ENCODE data around the gene ARMS2. TPM values are rescaled to one million over a fixed set of nuclear protein-coding genes. Genes with fewer than 3 reads are reported as not detected.

ARMS2 gene
- polyA plus RNA-seq, 3 donors: not detected

DNA sequence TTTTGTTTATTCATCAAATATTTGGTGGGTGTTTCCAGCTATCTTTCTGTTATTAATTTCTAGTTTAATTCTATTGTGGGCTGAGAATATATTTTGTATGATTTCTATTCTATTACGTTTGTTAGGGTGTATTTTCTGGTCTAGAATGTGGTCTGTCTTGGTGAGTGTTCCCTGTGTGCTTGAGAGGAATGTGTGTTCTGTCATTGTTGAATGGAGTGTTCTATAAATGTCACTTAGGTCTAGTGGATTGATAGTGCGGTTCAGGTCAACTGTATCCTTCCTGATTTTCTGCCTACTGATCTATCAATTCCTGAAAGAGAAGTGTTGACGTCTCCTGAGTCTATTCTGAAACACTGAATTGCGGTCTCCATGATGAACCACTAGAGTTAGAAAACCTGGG lies 15.4 kb downstream of the ARMS2 start:
- Mint-ChIP-seq H3K9me3 (no peaks in the 10 kb centered on the region), H3K4me3 (peak overlapping the region in 1 of 2 donors; percentile 46), H3K27ac (peak overlapping the region in 6 of 7 donors; percentile 41 to 91 (median 74)), H3K27me3 (ENCODE audit: low read depth in 3 of 3) (peaks cover 36 to 44% (median 38%) of the 10 kb centered on the region in 3 donors), H3K4me1 (peaks cover 74% of the 10 kb centered on the region), H3K36me3 (peaks cover 3 to 13% of the 10 kb centered on the region in 2 donors)
- Histone ChIP-seq H2AFZ (ENCODE audit: insufficient read depth, low read depth, low read length, poor library complexity, severe bottlenecking) (no peak overlapping the region), H3K4me3 (replicated peaks in 1 of 3; ENCODE audit: low read depth in 2 of 3, low read length in 3 of 3) (peak overlapping the region in 1 of 3 experiments; percentile 25), H3K4me1 (ENCODE audit: control insufficient read depth in 1 of 2, insufficient read depth in 2 of 2, low read length in 2 of 2) (peaks cover 53 to 67% of the 10 kb centered on the region in 2 donors), H3K79me2 (ENCODE audit: insufficient read depth, low read length) (no peaks in the 10 kb centered on the region), H4K20me1 (ENCODE audit: insufficient read depth, low read length) (no peaks in the 10 kb centered on the region), H3K27ac (ENCODE audit: low read depth in 1 of 2, low read length in 2 of 2) (peak overlapping the region in 1 of 2 donors; percentile 69), H3K9me3 (replicated peaks in 1 of 2; ENCODE audit: control insufficient read depth in 1 of 2, insufficient read depth in 1 of 2, low read length in 2 of 2) (no peaks in the 10 kb centered on the region), H3K4me2 (replicated peaks; ENCODE audit: extremely low read depth, low read length, poor library complexity, severe bottlenecking) (no peak overlapping the region), H3K9ac (ENCODE audit: insufficient read depth, low read length, poor library complexity, severe bottlenecking) (no peak overlapping the region), H3K27me3 (ENCODE audit: control insufficient read depth in 2 of 2, insufficient read depth in 2 of 2, low read length in 2 of 2) (peaks cover 7 to 27% of the 10 kb centered on the region in 2 donors), H3K36me3 (replicated peaks in 1 of 2; ENCODE audit: control insufficient read depth in 1 of 2, insufficient read depth in 2 of 2, low read length in 2 of 2) (no peaks in the 10 kb centered on the region)
- intact Hi-C loops (cut with micrococcal nuclease): loop anchor here in 1 of 2 donors (2.0 kb wide), 1 partner anchor 95 kb away; the partner anchor contains the start of gene PLEKHA1
- no peak for DNase-seq
- TF ChIP-seq, protein P1, sequence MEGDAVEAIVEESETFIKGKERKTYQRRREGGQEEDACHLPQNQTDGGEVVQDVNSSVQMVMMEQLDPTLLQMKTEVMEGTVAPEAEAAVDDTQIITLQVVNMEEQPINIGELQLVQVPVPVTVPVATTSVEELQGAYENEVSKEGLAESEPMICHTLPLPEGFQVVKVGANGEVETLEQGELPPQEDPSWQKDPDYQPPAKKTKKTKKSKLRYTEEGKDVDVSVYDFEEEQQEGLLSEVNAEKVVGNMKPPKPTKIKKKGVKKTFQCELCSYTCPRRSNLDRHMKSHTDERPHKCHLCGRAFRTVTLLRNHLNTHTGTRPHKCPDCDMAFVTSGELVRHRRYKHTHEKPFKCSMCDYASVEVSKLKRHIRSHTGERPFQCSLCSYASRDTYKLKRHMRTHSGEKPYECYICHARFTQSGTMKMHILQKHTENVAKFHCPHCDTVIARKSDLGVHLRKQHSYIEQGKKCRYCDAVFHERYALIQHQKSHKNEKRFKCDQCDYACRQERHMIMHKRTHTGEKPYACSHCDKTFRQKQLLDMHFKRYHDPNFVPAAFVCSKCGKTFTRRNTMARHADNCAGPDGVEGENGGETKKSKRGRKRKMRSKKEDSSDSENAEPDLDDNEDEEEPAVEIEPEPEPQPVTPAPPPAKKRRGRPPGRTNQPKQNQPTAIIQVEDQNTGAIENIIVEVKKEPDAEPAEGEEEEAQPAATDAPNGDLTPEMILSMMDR (IDR thresholded peaks at IDR 0.05): no peak
- WGBS (ENCODE audit: insufficient coverage): 64% methylated on average over 2 of the region's 4 CpGs

DNA sequence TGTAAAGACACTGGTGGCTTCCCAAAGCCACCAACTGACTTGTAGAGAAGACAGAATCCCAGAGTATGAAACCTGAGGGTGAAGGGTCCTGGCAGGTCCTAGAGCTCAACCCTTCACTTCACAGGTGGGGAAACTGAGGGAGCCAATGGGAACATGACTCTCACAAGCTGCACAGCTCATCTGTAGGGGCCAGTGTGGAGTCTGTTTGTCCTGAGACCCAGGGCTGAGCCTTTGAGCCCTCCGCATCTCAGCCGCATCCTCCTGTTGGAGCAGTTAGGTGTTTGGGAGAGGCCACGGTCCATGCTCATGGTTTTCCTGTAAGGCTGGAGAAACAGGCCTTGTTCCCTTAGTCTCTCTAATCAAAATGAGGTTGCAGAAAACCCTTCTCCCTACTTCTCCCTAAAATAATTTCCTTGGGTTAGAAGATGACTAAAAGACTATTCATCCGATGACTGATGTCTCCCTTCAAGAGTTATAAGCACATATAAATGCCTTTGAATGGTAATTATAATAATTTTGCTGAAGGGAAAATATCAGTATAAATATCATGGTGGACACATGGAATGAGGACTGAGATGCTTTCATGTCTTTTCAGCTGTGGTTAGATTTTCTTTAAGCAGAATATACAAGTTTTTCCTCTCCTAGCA lies 17.2 kb downstream of the ARMS2 start:
- H3K4me3 Mint-ChIP-seq: peak overlapping the region in 1 of 2 donors; percentile 47
- no peaks in the 10 kb centered on the region for H3K79me2 ChIP-seq (ENCODE audit: insufficient read depth, low read length)
- H3K27ac Mint-ChIP-seq: no peak overlapping the region
- peaks cover 3 to 10% of the 10 kb centered on the region in 2 donors for H3K36me3 Mint-ChIP-seq
- WGBS (ENCODE audit: insufficient coverage): no CpG with 5 or more reads among the region's 4 CpGs
- H3K9me3 Mint-ChIP-seq: no peaks in the 10 kb centered on the region
- H3K4me2 ChIP-seq (replicated peaks; ENCODE audit: extremely low read depth, low read length, poor library complexity, severe bottlenecking): no peak overlapping the region
- peaks cover 3 to 26% of the 10 kb centered on the region in 2 donors for H3K27me3 ChIP-seq (ENCODE audit: control insufficient read depth in 2 of 2, insufficient read depth in 2 of 2, low read length in 2 of 2)
- peaks cover 46 to 54% of the 10 kb centered on the region in 2 donors for H3K4me1 ChIP-seq (ENCODE audit: control insufficient read depth in 1 of 2, insufficient read depth in 2 of 2, low read length in 2 of 2)
- no peak for DNase-seq
- H3K27me3 Mint-ChIP-seq (ENCODE audit: low read depth in 3 of 3): peaks cover 25 to 41% (median 41%) of the 10 kb centered on the region in 3 donors
- H3K4me3 ChIP-seq (replicated peaks in 1 of 3; ENCODE audit: low read depth in 2 of 3, low read length in 3 of 3): no peak overlapping the region
- intact Hi-C loops (cut with micrococcal nuclease): no loop called here
- no peak overlapping the region for H2AFZ ChIP-seq (ENCODE audit: insufficient read depth, low read depth, low read length, poor library complexity, severe bottlenecking)
- H3K9me3 ChIP-seq (replicated peaks in 1 of 2; ENCODE audit: control insufficient read depth in 1 of 2, insufficient read depth in 1 of 2, low read length in 2 of 2): no peaks in the 10 kb centered on the region
- H4K20me1 ChIP-seq (ENCODE audit: insufficient read depth, low read length): no peaks in the 10 kb centered on the region
- H3K27ac ChIP-seq (ENCODE audit: low read depth in 1 of 2, low read length in 2 of 2): no peak overlapping the region
- no peak overlapping the region for H3K9ac ChIP-seq (ENCODE audit: insufficient read depth, low read length, poor library complexity, severe bottlenecking)
- TF ChIP-seq, protein P1 (IDR thresholded peaks at IDR 0.05): no peak
- no peaks in the 10 kb centered on the region for H3K36me3 ChIP-seq (replicated peaks in 1 of 2; ENCODE audit: control insufficient read depth in 1 of 2, insufficient read depth in 2 of 2, low read length in 2 of 2)
- peaks cover 70% of the 10 kb centered on the region for H3K4me1 Mint-ChIP-seq

Measured in CD14-positive monocyte (primary cell).